ENCODE results near the gene LDLRAD3. TPM values are rescaled to one million over a fixed set of nuclear protein-coding genes. Genes with fewer than 3 reads are reported as not detected.
A peak's percentile ranks its signal among the peaks of the same experiment; 100 is the strongest.

Gene LDLRAD3
- total RNA-seq, 2 donors from 2014 or later: 19.2 to 30.6 TPM

- Mint-ChIP-seq H3K36me3 (ENCODE audit: low read depth) (peaks cover 12% of the 10 kb centered on the region), H3K9me3 (peaks cover 2% of the 10 kb centered on the region), H3K27me3 (ENCODE audit: insufficient read depth) (no peaks in the 10 kb centered on the region), H3K4me3 (no peak overlapping the region), H3K27ac (no peak overlapping the region), H3K4me1 (peaks cover 15% of the 10 kb centered on the region)
- 94 to 95% methylated on average over 3 to 6 of the region's 6 CpGs for WGBS, 2 experiments (ENCODE audit: insufficient coverage in 1 of 2, insufficient read length in 1 of 2)
- no peak overlapping the region for H3K4me3 ChIP-seq (ENCODE audit: low read length)
- peaks cover 18% of the 10 kb centered on the region for H3K9me3 ChIP-seq (ENCODE audit: control insufficient read depth, low read length)
- no peak for DNase-seq
- no peaks in the 10 kb centered on the region for H3K27me3 ChIP-seq (ENCODE audit: control insufficient read depth, insufficient read depth, low read length, poor library complexity, severe bottlenecking)
- no peak overlapping the region for H3K27ac ChIP-seq (ENCODE audit: low read depth, low read length)
- peaks cover 10% of the 10 kb centered on the region for H3K36me3 ChIP-seq (ENCODE audit: control insufficient read depth, insufficient read depth, low read length)
- no peak overlapping the region for H3K9ac ChIP-seq (ENCODE audit: extremely low read depth, low read length, poor library complexity, severe bottlenecking)
- TF ChIP-seq CTCF (conservative IDR thresholded peaks at IDR 0.05): no peak
- no peaks in the 10 kb centered on the region for H3K4me1 ChIP-seq (ENCODE audit: control insufficient read depth, insufficient read depth, low read length)
Measured at GRCh38 chr11:35997902-35998520, 54.1 kb downstream of the LDLRAD3 start.

- no peak for DNase-seq
- Mint-ChIP-seq H3K4me3 (no peak overlapping the region), H3K27ac (no peak overlapping the region), H3K27me3 (ENCODE audit: insufficient read depth) (no peaks in the 10 kb centered on the region), H3K36me3 (ENCODE audit: low read depth) (peaks cover 15% of the 10 kb centered on the region), H3K9me3 (peaks cover 7% of the 10 kb centered on the region), H3K4me1 (peaks cover 10% of the 10 kb centered on the region)
- no peak for TF ChIP-seq CTCF (conservative IDR thresholded peaks at IDR 0.05)
- no peak overlapping the region for H3K9ac ChIP-seq (ENCODE audit: extremely low read depth, low read length, poor library complexity, severe bottlenecking)
- H3K4me1 ChIP-seq (ENCODE audit: control insufficient read depth, insufficient read depth, low read length): no peaks in the 10 kb centered on the region
- no peak overlapping the region for H3K27ac ChIP-seq (ENCODE audit: low read depth, low read length)
- H3K4me3 ChIP-seq (ENCODE audit: low read length): no peak overlapping the region
- H3K9me3 ChIP-seq (ENCODE audit: control insufficient read depth, low read length): peaks cover 24% of the 10 kb centered on the region
- H3K36me3 ChIP-seq (ENCODE audit: control insufficient read depth, insufficient read depth, low read length): peaks cover 10% of the 10 kb centered on the region
- no peaks in the 10 kb centered on the region for H3K27me3 ChIP-seq (ENCODE audit: control insufficient read depth, insufficient read depth, low read length, poor library complexity, severe bottlenecking)
- WGBS, 2 experiments (ENCODE audit: insufficient coverage in 1 of 2, insufficient read length in 1 of 2): 89 to 100% methylated on average over 4 to 6 of the region's 6 CpGs
Measured at GRCh38 chr11:35998634-35999033, 54.8 kb downstream of the LDLRAD3 start.

GRCh38 chr11:36000616-36001190 lies 56.8 kb downstream of the LDLRAD3 start:
- Histone ChIP-seq H3K9ac (ENCODE audit: extremely low read depth, low read length, poor library complexity, severe bottlenecking) (no peak overlapping the region), H3K36me3 (ENCODE audit: control insufficient read depth, insufficient read depth, low read length) (no peaks in the 10 kb centered on the region), H3K27me3 (ENCODE audit: control insufficient read depth, insufficient read depth, low read length, poor library complexity, severe bottlenecking) (no peaks in the 10 kb centered on the region), H3K4me1 (ENCODE audit: control insufficient read depth, insufficient read depth, low read length) (no peaks in the 10 kb centered on the region), H3K4me3 (ENCODE audit: low read length) (no peak overlapping the region), H3K27ac (ENCODE audit: low read depth, low read length) (no peak overlapping the region), H3K9me3 (ENCODE audit: control insufficient read depth, low read length) (peaks cover 26% of the 10 kb centered on the region)
- 86 to 97% methylated on average over 6 of the region's 6 CpGs for WGBS, 2 experiments (ENCODE audit: insufficient coverage in 1 of 2, insufficient read length in 1 of 2)
- Mint-ChIP-seq H3K27me3 (ENCODE audit: insufficient read depth) (no peaks in the 10 kb centered on the region), H3K36me3 (ENCODE audit: low read depth) (peaks cover 25% of the 10 kb centered on the region), H3K27ac (peak overlapping the region; percentile 37), H3K9me3 (peaks cover 25% of the 10 kb centered on the region), H3K4me3 (no peak overlapping the region), H3K4me1 (peaks cover 10% of the 10 kb centered on the region)
- no peak for TF ChIP-seq CTCF (conservative IDR thresholded peaks at IDR 0.05)
- no peak for DNase-seq
